GM13977 (cell line): ENCODE measurements around the gene SHISA7.

Experiments
- DNase-seq: peaks from one replicate; pipeline ENCODE4 v3.0.0; 2012; ENCODE audit warnings: low spot score
- in situ Hi-C: fragments of 300-500 bp; cut with MboI; formaldehyde crosslinking; loops from one replicate; pipeline ENCODE4 v1.12.0; 2022; ENCODE audit warnings: low sequenced_read_pairs, low pct_unique_long_range_greater_than_20kb, mixed read lengths, inconsistent platforms; ENCODE audit not compliant: unreplicated experiment
- TF ChIP-seq, protein P1 (sequence below): IDR thresholded peaks from 2 replicates; pipeline ENCODE4 v1.5.1; 2012; ENCODE audit warnings: mild to moderate bottlenecking, control low read depth; ENCODE audit not compliant: insufficient read depth; ENCODE audit errors: extremely low read depth, missing control alignments

The SHISA7 gene

GRCh38 chr19:55474269-55475265 is 31.5 kb upstream of the SHISA7 start:
- in situ Hi-C loops = no loop called here
- TF ChIP-seq, protein P1, sequence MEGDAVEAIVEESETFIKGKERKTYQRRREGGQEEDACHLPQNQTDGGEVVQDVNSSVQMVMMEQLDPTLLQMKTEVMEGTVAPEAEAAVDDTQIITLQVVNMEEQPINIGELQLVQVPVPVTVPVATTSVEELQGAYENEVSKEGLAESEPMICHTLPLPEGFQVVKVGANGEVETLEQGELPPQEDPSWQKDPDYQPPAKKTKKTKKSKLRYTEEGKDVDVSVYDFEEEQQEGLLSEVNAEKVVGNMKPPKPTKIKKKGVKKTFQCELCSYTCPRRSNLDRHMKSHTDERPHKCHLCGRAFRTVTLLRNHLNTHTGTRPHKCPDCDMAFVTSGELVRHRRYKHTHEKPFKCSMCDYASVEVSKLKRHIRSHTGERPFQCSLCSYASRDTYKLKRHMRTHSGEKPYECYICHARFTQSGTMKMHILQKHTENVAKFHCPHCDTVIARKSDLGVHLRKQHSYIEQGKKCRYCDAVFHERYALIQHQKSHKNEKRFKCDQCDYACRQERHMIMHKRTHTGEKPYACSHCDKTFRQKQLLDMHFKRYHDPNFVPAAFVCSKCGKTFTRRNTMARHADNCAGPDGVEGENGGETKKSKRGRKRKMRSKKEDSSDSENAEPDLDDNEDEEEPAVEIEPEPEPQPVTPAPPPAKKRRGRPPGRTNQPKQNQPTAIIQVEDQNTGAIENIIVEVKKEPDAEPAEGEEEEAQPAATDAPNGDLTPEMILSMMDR = no peak
- no peak for DNase-seq

DNA sequence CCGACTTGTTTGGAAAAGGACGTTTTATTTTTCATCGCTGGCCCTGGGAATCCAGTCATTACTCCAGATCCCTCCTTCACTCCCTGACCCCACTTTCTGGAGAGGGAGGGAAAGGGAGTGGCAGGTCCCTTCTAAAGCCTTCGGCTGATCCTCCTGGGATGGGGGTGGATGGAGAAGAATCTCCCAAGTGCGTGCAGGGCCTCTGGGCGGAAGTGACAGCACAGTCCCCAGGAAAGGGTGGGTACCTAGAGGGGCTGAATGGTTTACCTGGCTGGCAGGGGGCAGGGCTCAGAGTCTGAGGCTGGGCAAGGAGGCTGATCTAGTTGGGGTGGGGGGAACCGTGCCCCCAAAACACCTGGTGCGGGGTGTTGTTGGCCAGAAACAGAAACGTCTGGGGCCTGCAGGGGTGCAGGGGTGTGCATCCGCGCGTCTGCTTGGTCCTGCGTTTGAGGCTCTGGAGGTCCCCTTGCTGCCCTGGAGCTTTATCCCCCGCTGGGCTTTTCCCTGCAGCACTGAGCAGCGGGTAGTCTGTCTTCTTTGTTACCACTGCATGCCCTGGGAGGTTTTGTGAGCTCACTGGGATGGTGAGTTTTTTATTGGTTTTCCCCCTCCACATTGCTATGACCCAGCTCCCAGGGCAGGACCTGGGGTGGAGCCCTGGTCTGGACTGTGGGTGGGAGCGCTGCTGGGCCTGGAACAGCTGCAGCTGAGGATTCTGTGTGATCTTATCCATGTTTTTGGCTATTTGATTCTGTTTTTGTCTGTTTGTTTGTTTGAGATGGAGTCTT is 30.3 kb upstream of the SHISA7 start:
- in situ Hi-C loops = no loop called here
- TF ChIP-seq, protein P1 = no peak
- no peak for DNase-seq

DNA sequence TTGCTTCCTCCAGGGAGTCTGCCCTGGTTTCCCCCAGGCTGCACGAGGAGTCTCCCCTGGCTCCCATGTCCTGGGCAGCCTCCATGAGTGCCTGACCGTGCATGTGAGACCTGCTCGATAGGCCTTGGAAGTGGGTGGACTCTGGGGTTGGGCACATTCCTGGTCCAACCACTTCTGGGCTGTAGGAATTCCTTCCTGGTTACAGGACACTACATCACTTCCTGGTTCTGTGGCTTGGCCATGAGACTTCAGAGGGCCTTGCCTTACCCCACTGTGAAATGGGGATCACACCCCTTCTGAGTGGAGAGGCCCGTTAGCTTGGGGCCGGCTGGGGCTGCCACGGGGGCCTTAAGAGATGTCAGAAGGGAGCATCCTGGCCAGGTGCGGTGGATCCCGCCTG is 29.4 kb upstream of the SHISA7 start:
- in situ Hi-C loops = no loop called here
- TF ChIP-seq, protein P1 = no peak
- no peak for DNase-seq

DNA sequence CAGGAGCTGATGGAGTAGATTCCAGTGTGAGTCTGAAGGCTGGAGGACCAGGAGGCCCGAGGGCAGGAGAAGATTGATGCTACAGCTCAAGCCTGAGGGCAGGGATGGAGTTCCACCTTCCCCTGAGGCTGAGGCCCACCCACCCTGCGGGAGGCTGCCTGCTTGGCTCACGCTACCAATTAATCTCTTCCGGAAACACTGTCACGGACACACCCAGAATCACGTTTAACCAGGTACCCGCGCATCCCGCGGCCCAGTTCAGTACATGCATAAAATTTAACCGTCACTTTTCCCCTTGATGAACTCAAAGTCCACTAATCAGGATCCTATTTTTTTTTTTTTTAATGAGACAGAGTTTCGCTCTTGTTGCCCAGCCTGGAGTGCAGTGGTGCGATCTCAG is 28.2 kb upstream of the SHISA7 start:
- TF ChIP-seq, protein P1 = no peak
- in situ Hi-C loops = no loop called here
- no peak for DNase-seq

GRCh38 chr19:55468054-55468393 is 24.9 kb upstream of the SHISA7 start:
- in situ Hi-C loops = no loop called here
- TF ChIP-seq, protein P1 = no peak

DNA sequence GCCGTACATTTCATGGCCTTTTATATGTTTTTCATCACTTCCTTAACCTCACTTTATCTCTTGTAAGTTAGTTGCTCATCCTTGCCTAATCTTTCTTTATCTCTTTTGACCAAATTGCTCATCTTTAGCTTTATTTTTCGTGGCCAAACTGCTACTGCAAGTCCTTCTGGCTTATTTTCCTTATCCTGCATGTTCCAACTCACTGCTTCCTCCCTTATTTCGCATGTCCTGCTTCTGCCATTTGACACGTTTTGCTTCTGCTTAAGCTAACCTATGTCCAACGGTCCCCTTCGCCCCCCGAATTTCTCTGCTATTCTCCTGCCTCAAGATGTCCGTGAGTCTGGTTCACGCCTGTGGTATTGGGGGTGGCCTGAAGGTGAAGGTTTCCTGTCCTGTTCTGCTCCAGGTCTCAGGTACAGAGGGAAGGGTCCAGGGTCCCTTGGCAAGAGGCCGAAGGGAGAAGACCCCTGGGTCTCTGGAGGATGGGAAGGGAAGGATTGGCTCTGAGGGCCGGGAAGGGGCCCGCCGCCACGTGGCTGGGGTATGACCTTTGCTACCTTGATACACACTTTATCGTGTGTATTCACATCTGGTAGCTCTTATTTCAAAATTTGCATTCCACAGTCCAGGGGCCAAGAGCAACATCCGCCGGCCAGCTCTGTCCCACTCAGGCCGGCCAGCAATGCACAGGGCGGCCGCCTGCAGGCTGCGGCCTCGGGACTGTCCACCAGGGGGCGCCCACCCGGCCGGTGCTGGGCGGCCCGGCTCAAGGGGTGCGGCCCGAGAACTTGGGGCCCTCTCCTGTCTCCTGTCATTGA is 24.3 kb upstream of the SHISA7 start:
- DNase-seq = peak; percentile 89
- in situ Hi-C loops = no loop called here
- TF ChIP-seq, protein P1 = peak; percentile 96

More at GRCh38 chr19:55468054-55468393, 24.9 kb upstream of the SHISA7 start:
- no peak for DNase-seq
